HepG2 (cell line): ENCODE measurements around the gene COQ9. TPM values are rescaled to one million over a fixed set of nuclear protein-coding genes. Genes with fewer than 3 reads are reported as not detected.

Experiments used
- CHD2 ChIP-seq: IDR thresholded peaks from 2 replicates; pipeline ENCODE4 v1.6.1; 2011; ENCODE audit warnings: low read depth, low read length, improper control_type of control experiment
- ELF1 ChIP-seq: sonication (generic); formaldehyde crosslinking; IDR thresholded peaks from 2 replicates; pipeline ENCODE4 v1.4.0; 2020; ENCODE audit warnings: missing genetic modification reagents
- GABPB1 ChIP-seq: IDR thresholded peaks from 2 replicates; pipeline ENCODE4 v1.6.1; 2016; ENCODE audit warnings: mild to moderate bottlenecking, missing genetic modification reagents, moderate library complexity, missing compliant biosample characterization
- HDAC2 ChIP-seq: sonication (generic); formaldehyde crosslinking; IDR thresholded peaks from 2 replicates; pipeline ENCODE4 v1.4.0; 2020; ENCODE audit warnings: missing genetic modification reagents
- JDP2 ChIP-seq: sonication (generic); formaldehyde crosslinking; IDR thresholded peaks from 2 replicates; pipeline ENCODE4 v1.8.1; 2022; ENCODE audit warnings: missing genetic modification reagents, borderline replicate concordance
- KLF12 ChIP-seq: sonication (generic); formaldehyde crosslinking; IDR thresholded peaks from 2 replicates; pipeline ENCODE4 v1.4.0; 2020; ENCODE audit warnings: missing genetic modification reagents, borderline replicate concordance
- MXI1 ChIP-seq: IDR thresholded peaks from 3 replicates; pipeline ENCODE4 v1.6.1; 2012; ENCODE audit warnings: low read depth, low read length, inconsistent platforms, borderline replicate concordance
- MZF1 ChIP-seq: sonication (generic); formaldehyde crosslinking; IDR thresholded peaks from 2 replicates; pipeline ENCODE4 v1.8.1; 2023; ENCODE audit warnings: mild to moderate bottlenecking, missing genetic modification reagents, borderline replicate concordance
- NR2C2 ChIP-seq: sonication (generic); formaldehyde crosslinking; IDR thresholded peaks from 2 replicates; pipeline ENCODE4 v1.4.0; 2020; ENCODE audit warnings: missing genetic modification reagents, mild to moderate bottlenecking, moderate library complexity, borderline replicate concordance
- RARA ChIP-seq: IDR thresholded peaks from 2 replicates; pipeline ENCODE4 v1.6.1; 2016; ENCODE audit warnings: missing genetic modification reagents, missing compliant biosample characterization
- SALL2 ChIP-seq: sonication (generic); formaldehyde crosslinking; IDR thresholded peaks from 2 replicates; pipeline ENCODE4 v1.8.1; 2023; ENCODE audit warnings: mild to moderate bottlenecking, missing genetic modification reagents, inconsistent platforms
- SOX13 ChIP-seq, 3 experiments: fragments of 450-650 bp in 1 of 3; sonication (generic) in 1 of 3; formaldehyde crosslinking in 1 of 3; IDR thresholded peaks in 2 of 3; conservative IDR thresholded peaks in 1 of 3; 2 replicates each; pipeline versions ENCODE4 v1.5.0 to v1.6.1; 2016 to 2020; ENCODE audit warnings: antibody characterized with exemption in 1 of 3, mild to moderate bottlenecking in 1 of 3, missing compliant biosample characterization in 1 of 3, missing genetic modification reagents in 1 of 3, moderate library complexity in 1 of 3
- SP4 ChIP-seq: sonication (generic); formaldehyde crosslinking; IDR thresholded peaks from 2 replicates; pipeline ENCODE4 v1.8.1; 2023; ENCODE audit warnings: mild to moderate bottlenecking, missing genetic modification reagents
- SRY ChIP-seq: sonication (generic); formaldehyde crosslinking; IDR thresholded peaks from 2 replicates; pipeline ENCODE4 v1.8.0; 2022; ENCODE audit warnings: mild to moderate bottlenecking, missing genetic modification reagents
- ZNF136 ChIP-seq: sonication (generic); formaldehyde crosslinking; IDR thresholded peaks from 2 replicates; pipeline ENCODE4 v1.8.1; 2022; ENCODE audit warnings: low read depth, mild to moderate bottlenecking, moderate library complexity, missing genetic modification reagents
- ZNF333 ChIP-seq: sonication (generic); formaldehyde crosslinking; IDR thresholded peaks from 2 replicates; pipeline ENCODE4 v1.4.0; 2020; ENCODE audit warnings: mild to moderate bottlenecking, missing genetic modification reagents, borderline replicate concordance
- ZNF350 ChIP-seq: sonication (generic); formaldehyde crosslinking; IDR thresholded peaks from 2 replicates; pipeline ENCODE4 v1.4.0; 2020; ENCODE audit warnings: mild to moderate bottlenecking, low read depth, missing genetic modification reagents, borderline replicate concordance
- ZNF446 ChIP-seq: sonication (generic); formaldehyde crosslinking; IDR thresholded peaks from 2 replicates; pipeline ENCODE4 v1.5.0; 2020; ENCODE audit warnings: mild to moderate bottlenecking, missing genetic modification reagents
- ZNF547 ChIP-seq: sonication (generic); formaldehyde crosslinking; IDR thresholded peaks from 2 replicates; pipeline ENCODE4 v1.5.1; 2020; ENCODE audit warnings: mild to moderate bottlenecking, missing genetic modification reagents
- ZNF782 ChIP-seq: sonication (generic); formaldehyde crosslinking; IDR thresholded peaks from 2 replicates; pipeline ENCODE4 v1.4.0; 2020; ENCODE audit warnings: missing genetic modification reagents, mild to moderate bottlenecking, borderline replicate concordance
- ZSCAN12 ChIP-seq: sonication (generic); formaldehyde crosslinking; IDR thresholded peaks from 2 replicates; pipeline ENCODE4 v1.9.0; 2021; ENCODE audit warnings: mild to moderate bottlenecking, missing genetic modification reagents
- polyA plus RNA-seq, 8 experiments: library from polyadenylated mRNA; depleted of rRNA in 3 of 8; stranded (reverse) in 7 of 8; unstranded in 1 of 8; fragments of >200 nt; fragmentation: Illumina TruSeq in 4 of 8; extraction: Trizol in 4 of 8; gene quantifications; 2 replicates each; pipeline versions ENCODE4 v1.2.1 to v1.2.3, GENCODE V29; 2011 to 2016; ENCODE audit warnings: low read depth in 4 of 8, missing spikeins in 1 of 8, mixed read lengths in 1 of 8; ENCODE audit not compliant: insufficient read depth in 1 of 8
- total RNA-seq, 5 experiments: library from RNA; depleted of rRNA; stranded (reverse); fragments of >200 nt; fragmentation: Illumina TruSeq; extraction: Trizol; gene quantifications; 2 replicates each; pipeline ENCODE4 v1.2.3, GENCODE V29; 2016; ENCODE audit warnings: low read depth in 1 of 5
- TF ChIP-seq, protein P1 (sequence below): sonication (generic); formaldehyde crosslinking; IDR thresholded peaks from 2 replicates; pipeline ENCODE4 v1.4.0; 2020; ENCODE audit warnings: mild to moderate bottlenecking, missing genetic modification reagents
- TF ChIP-seq, protein P2 (sequence below): sonication (generic); formaldehyde crosslinking; IDR thresholded peaks from 2 replicates; pipeline ENCODE4 v1.5.0; 2020; ENCODE audit warnings: mild to moderate bottlenecking, missing genetic modification reagents

COQ9 gene
- total and polyA plus RNA-seq, 2 of the 13 experiments (the other 11 are each of a cell fraction or from before 2014, with no cell fraction given), result 57.5 to 108 TPM

DNA sequence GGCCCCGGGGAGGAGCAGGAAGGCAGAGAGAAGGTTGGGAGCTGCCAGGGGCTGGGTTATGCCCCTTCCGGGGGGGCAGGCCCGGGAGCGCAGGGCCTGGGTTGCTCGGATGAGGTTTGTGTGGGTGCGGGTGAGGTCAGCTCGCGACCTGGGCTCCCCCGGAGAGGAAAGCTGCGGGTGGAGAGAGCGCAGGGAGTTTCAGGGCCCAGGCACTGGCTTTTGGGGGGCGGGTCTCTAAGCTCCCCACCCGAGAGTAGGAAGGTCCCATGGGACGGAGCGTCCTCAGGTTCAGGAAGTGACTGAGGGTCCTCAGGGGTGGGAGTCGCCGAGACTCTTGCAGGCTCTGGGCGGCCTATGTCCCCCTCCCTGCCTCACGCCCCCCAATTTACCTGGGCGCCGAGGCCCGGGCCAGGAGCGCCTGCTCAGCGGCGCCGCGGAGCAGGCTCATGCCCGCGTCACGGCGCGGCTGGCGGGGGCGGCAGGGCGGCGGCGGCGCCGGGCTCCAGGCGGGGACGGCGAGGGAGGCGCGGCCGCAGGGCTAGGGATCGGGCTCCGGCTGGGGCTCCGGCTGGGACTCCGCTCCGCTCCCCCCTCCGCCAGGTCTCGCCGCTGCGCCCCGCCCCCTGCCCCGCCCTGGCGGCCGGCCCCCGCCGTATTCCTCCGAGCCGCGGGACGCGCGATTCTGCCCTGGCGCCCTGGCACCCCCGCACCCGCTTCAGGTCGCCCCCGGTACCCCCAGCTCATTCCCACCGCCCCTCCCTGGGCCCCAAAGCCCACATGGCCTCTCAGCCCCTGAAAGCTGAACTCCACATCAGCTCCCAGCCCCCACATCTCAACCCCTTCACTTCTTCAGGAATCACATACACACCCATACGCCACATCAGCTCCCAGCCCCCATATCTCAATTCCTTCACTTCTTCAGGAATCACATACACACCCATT is 38.9 kb downstream of the COQ9 start, which contains the start of gene DOK4 (continued):
- TF ChIP-seq MXI1 (peak; percentile 59; the same call in 1 of the 3 replicates), SOX13 (IDR thresholded peaks at IDR 0.05) (0 out of 2 replicates have a peak, but pooled peaks have one; percentile 13), SOX13 (CRISPR knock-in tag; conservative IDR thresholded peaks at IDR 0.05 in 1 of 2, IDR thresholded peaks at IDR 0.05 in 1 of 2) (peak in 1 of 2 experiments; percentile 9; a peak in 1 of 4 replicates), CHD2 (0 out of 2 replicates have a peak, but pooled peaks have one; percentile 38), GABPB1 (CRISPR knock-in tag) (peak; percentile 39; the same call in 1 of the 2 replicates), NR2C2 (CRISPR knock-in tag) (0 out of 2 replicates have a peak, but pooled peaks have one; percentile 27), JDP2 (no peak), KLF12 (peak; percentile 26; the same call in 1 of the 2 replicates), SRY (peak; percentile 46; the same call in 1 of the 2 replicates), RARA (CRISPR knock-in tag) (0 out of 2 replicates have a peak, but pooled peaks have one; percentile 13), ZNF333 (0 out of 2 replicates have a peak, but pooled peaks have one; percentile 28), MZF1 (CRISPR knock-in tag) (0 out of 2 replicates have a peak, but pooled peaks have one; percentile 55), ZNF350 (CRISPR knock-in tag) (peak; percentile 23; the same call in 1 of the 2 replicates), SP4 (CRISPR knock-in tag) (peak; percentile 87; the same call in 1 of the 2 replicates), HDAC2 (CRISPR knock-in tag) (0 out of 2 replicates have a peak, but pooled peaks have one; percentile 23), ZNF782 (CRISPR knock-in tag) (0 out of 2 replicates have a peak, but pooled peaks have one; percentile 31), ZNF547 (CRISPR knock-in tag) (peak; percentile 21; the same call in 1 of the 2 replicates), ZSCAN12 (CRISPR knock-in tag) (peak; percentile 39; the same call in 1 of the 2 replicates), ZNF136 (CRISPR knock-in tag) (0 out of 2 replicates have a peak, but pooled peaks have one; percentile 30), ELF1 (CRISPR knock-in tag) (0 out of 2 replicates have a peak, but pooled peaks have one; percentile 10), ZNF446 (CRISPR knock-in tag) (peak; percentile 74; the same call in 1 of the 2 replicates), SALL2 (CRISPR knock-in tag) (peak; percentile 22; the same call in 1 of the 2 replicates)
- TF ChIP-seq, protein P1, sequence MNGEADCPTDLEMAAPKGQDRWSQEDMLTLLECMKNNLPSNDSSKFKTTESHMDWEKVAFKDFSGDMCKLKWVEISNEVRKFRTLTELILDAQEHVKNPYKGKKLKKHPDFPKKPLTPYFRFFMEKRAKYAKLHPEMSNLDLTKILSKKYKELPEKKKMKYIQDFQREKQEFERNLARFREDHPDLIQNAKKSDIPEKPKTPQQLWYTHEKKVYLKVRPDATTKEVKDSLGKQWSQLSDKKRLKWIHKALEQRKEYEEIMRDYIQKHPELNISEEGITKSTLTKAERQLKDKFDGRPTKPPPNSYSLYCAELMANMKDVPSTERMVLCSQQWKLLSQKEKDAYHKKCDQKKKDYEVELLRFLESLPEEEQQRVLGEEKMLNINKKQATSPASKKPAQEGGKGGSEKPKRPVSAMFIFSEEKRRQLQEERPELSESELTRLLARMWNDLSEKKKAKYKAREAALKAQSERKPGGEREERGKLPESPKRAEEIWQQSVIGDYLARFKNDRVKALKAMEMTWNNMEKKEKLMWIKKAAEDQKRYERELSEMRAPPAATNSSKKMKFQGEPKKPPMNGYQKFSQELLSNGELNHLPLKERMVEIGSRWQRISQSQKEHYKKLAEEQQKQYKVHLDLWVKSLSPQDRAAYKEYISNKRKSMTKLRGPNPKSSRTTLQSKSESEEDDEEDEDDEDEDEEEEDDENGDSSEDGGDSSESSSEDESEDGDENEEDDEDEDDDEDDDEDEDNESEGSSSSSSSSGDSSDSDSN (CRISPR knock-in tag), result peak; percentile 83
- TF ChIP-seq, protein P2, sequence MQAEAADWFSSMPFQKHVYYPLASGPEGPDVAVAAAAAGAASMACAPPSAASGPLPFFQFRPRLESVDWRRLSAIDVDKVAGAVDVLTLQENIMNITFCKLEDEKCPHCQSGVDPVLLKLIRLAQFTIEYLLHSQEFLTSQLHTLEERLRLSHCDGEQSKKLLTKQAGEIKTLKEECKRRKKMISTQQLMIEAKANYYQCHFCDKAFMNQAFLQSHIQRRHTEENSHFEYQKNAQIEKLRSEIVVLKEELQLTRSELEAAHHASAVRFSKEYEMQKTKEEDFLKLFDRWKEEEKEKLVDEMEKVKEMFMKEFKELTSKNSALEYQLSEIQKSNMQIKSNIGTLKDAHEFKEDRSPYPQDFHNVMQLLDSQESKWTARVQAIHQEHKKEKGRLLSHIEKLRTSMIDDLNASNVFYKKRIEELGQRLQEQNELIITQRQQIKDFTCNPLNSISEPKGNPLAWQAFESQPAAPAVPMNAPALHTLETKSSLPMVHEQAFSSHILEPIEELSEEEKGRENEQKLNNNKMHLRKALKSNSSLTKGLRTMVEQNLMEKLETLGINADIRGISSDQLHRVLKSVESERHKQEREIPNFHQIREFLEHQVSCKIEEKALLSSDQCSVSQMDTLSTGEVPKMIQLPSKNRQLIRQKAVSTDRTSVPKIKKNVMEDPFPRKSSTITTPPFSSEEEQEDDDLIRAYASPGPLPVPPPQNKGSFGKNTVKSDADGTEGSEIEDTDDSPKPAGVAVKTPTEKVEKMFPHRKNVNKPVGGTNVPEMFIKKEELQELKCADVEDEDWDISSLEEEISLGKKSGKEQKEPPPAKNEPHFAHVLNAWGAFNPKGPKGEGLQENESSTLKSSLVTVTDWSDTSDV (CRISPR knock-in tag), result no peak
